NCI-H226 (cell line): ENCODE measurements around the gene KCNJ15.
A peak's percentile ranks its signal among the peaks of the same experiment; 100 is the strongest.

Experiments
- DNase-seq: peaks from one replicate; pipeline ENCODE4 v3.0.0-alpha.2; 2015

The KCNJ15 gene

DNA sequence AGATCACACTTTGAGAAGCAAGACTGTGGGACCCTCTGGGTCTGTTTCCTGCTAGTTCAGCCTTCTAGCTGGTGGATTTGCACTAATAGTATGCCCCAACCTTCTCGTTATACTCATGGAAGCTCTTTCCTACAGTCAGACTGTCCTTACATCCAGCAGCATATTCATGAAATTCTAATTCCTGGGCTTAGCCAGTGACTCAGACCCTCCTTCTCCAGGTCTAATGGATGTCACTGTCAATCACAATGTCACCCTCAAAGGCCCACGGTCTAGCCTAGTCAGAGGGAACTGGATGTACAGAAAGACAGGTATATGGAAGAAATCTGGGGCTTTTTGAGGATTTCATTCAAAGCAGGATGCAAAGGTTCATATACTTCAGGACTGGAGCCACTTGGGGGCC, 72.4 kb downstream of the KCNJ15 start:
- DNase-seq: no peak

DNA sequence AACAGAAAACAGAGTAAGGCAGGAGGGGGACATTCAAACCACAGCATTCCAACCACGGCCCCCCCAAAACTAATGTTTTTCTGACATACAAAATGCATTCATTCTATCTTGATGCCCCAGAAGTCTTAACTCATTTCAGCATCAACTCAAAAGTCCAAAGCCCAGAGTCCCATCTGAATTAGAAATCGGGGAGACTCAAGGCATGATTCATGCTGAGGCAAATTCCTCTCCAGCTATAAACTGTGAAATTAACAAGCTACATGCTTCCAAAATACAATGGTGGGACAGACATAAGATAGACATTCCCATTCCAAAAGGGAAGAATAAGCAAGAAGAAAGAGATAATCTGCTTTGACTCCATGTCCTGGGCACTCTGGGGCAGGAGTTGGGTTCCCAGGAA, 73.9 kb downstream of the KCNJ15 start:
- no peak for DNase-seq

DNA sequence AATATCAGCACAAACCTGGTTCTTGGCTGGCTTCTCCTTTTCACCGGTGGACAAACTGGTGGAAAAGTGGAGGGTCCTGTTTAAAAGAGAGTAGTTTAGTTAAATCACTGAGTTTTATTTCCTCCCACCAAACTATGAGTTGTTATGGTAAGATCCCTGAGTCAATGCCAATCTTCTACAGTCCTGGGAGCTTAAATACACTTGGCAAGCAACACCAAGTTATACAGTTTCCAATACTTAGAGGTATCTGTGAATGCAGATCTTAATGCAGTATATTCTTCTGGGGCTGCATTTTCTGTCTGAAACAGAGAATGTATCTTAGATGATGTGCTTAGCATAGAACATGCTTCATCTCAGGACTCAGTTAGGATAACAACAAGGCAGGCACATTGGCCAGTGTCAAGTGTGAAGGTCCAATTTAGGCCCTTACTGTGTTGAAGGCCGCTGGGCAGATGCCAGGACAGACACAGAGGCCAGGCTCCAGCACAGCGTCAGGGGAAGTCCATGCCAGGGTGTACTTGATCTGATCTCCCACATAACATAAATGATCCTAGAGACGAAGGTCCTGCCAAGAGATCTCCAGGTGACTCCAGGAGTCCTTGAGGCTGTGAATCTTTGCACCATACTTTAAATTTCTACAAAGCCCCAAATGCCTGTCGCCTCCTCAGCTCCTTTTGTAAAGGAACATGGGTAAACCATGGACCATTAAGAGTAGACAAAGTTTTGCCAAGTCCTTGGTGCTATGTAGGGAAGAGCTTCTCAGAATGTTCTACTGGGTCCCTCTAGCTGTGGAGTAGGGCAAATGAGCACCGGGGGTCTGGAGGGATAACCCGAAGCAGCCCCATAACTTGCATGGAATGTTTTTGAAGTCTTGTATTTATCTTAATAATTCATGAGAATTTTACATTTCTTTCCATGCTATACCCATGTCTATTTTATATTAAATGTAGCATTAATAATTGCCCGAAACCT, 76.8 kb downstream of the KCNJ15 start:
- DNase-seq: no peak

DNA sequence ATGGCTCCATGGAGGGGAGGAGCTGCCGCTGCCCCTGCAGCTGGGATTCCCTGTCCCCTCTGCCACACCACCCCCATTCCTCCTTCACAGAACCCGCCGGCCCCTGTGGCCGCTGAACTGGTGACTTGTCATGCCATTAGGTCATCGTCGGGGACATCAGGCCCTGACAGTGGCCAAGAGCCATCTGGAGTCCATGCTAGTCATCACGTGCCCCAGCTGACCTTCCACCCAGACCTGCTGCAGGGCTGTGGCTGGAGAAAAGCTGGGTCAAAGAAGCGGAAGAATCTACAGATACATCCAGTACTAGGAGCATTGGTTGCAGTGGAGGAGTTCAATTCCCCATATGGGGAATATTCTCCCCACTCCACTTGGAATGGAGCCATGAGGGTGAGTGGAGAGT, 78.1 kb downstream of the KCNJ15 start:
- no peak for DNase-seq

DNA sequence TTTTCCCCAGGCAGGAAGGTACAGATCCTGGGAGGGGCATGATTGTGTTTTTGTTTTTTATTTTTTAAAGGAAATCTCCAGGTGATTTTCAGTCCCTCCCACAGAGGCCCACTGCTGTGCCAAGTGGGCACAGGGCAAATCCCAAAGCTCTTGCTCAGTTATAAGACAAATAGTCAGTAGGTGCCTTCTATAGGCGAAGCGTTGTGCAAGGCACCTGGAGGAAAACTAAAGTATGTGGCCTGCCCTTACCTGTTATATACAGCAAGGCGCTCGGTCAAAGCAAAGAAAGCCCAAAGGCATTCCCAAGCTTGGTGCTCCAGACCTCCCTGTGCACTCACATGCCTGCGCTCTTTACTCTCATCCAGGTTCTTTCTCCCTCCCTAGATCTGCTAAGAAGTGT, 81.0 kb downstream of the KCNJ15 start:
- no peak for DNase-seq

DNA sequence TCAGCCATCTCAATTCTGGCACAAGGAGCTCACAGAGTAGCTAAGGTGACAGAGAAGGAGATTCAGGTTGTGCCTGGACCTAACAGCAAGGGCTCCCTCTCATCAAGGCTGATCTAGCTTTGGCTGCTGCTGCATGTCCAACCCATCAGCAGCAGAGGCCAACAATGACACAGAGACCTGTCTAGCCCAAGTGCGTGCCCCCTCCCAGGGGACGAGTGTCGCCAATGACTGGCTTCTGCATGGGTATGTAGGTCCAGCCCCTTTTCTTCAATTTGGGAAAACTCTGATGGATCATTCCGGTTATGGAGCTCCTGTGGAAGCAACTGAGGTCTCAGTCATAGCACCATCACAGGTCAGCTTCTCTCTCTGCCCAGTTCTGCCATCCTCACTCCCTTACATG, 83.3 kb downstream of the KCNJ15 start:
- no peak for DNase-seq

DNA sequence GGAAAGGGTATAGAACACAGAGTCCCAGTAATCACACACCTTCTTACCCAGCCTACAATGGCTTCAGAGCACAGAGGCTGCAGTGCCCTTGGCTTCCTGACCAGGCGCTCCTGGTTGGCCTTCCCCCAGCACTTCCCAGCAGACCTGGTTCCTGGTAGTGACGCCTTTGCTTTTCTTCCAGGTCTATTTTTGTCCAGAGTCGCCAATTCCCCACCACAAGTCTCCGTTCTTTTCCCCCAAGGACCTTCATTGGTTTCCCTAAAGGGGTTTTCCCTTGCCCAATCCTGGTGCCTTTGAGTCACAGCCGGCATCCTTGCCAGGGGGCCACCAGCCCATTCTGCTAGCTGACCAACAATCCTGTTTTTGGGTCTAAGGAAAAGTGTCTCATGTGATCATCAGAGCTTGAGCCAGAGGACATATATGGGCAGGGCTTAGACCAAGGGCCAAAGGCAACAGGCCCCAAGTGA, 84.8 kb downstream of the KCNJ15 start:
- no peak for DNase-seq

DNA sequence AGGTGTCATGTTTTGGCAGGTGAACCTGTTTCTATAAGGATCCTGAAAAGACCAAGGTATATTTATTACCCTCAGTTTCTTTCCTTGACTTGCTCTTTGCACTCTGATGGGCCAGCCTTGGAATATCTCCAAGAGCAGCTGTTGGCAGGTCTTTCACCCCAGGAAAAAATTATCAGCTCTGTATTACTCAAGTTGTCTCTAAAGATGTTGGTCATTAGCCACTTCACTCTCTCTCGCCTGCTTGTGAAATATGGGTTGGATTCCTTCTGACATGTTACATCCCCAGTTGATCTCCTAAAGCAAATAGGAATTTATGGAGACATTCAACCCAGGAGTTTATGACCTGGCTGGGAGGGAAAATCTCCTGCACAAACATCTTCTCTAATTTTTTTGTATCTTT, 85.9 kb downstream of the KCNJ15 start:
- no peak for DNase-seq

DNA sequence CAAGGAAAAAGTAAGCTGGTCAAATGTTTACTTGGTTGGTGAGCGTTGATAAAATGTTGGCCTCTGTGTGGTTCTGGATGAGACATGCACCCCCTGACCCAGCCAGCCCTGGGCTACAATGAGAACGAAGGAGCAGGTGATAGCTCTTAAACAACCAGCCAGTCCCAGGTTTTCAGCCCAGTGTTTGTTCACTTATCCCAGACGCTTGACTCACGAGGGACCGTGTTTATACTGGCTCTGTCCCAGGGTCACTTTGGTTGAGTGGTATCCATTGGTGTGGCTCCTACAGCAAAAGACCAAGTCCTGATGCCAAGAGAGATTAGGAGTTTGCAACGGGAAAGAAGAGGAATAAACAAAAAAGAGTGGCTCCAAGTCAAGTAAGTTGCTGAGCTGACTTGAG, 86.9 kb downstream of the KCNJ15 start:
- DNase-seq: no peak

DNA sequence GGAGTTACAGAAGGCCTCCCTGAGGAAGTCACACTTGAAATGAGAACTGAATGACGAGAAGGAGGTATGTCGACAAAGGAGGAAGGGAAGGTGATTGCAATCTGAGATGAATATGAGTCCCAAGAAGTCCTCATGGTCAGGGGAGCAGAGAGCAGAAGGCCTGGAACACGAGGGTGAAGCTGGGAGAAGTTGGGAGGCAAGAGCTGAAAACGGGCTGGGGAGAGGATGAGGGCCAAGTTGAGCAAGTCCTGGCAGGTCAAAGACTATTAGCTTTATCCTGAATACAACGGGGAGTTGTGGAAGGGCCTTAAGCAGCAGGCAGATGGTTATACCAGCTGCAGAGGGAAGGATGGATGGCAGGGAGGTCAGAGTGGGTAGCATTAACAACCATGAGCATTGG, 89.5 kb downstream of the KCNJ15 start:
- DNase-seq: no peak

DNA sequence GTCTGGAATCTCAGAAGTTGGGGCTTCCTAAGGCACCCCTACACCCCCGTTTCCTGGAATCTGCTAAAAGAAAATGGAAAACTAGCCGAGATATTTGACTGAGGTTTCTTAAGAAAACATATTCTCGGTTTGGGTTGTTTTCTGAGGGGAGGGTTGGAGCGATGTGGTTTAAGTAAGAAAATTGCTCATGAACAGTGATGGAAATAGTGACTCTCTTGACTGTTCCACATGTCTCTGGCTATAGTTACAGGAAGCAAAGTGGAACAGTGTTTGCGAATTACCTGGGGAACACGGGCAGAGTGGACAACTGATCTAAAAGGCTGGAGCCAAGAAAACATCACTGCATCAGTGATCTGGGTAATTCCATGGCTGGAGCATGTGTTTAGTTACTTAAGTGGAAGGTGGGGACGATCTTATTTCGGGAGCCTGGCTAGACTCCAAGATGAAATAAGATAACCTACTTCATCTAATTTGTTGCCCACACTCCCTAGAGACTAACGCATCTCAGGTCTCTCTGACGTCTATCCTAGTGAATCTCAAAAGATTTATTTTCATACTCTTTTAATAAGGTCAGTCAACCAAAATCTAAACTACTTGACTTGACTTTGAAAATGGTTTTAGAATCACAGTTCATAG, 92.4 kb downstream of the KCNJ15 start:
- DNase-seq: no peak

DNA sequence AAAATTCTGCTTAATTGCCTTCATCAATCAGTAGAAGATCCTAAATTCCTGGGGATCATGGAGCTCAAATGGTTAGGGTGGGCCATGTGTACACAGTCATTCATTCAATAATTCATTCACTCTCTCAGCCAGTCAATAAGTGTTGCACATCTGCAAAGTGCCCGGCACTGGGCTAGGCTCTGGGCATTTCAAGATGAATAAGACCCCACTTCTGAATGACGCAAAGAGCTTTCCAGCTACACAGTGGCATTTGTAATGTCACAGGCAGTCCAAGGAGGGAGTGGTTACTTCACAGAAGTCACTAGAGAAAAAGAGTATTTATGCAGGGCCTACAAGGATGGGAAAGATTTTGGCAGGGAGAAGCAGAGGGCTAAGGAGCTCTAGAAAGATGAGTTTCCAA, 93.2 kb downstream of the KCNJ15 start:
- DNase-seq: no peak

DNA sequence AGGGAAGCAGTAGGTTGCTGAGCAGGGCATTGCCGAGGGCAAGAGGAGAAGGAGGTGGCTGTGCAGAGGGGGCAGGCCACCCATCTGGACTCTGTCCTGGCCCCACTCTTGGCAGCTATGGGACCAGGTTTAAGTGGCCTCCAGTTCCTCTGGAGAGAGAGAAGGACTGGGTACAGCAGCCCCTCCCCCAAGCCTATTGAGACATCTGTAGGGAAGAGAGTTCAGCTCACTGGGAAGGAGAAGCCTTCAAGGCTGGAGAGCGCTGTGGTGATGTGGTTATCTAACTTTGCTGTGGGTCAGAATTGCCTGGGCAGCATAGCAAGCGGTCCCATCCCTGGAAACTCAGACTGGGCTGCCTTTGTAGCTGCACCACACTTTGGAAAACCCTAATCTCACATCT, 93.9 kb downstream of the KCNJ15 start:
- DNase-seq: no peak

DNA sequence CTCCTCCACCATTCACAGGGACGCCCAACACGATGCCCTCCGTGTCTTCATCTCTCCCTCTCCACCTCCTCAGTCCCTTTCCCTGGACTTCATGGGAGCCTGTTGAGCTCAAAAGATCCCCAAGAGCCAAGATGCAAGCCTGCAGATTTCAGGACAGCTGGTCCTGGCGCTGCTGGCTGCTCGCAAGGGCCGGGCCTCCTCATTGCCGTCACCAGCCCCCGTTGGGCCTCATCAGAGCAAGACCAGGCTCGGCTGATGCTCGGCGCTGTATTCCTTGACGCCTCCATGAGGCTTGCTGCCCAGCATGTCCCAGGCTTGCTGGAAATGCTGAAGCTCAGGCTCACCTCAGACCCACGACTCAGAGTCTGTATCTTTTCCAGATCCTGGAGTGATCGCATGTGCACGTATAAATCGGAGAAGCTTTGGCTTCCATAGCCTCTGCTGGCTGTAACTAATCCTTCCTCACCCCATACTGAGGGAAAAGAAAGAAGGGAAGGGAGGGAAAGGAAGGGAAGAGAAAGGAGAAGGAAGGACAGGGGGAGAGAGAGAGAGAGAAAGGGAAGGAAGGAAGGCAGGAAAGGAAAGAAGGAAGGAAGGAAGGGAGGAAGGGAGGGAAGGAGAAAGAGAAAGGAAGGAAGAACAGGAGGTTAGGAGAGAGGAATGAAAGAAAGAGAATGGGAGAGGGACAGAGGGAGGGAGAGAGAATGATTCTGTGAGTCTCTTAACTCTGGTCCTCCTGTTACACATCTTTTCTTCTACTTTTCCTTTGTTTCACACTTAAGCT, 94.6 kb downstream of the KCNJ15 start:
- DNase-seq: no peak

DNA sequence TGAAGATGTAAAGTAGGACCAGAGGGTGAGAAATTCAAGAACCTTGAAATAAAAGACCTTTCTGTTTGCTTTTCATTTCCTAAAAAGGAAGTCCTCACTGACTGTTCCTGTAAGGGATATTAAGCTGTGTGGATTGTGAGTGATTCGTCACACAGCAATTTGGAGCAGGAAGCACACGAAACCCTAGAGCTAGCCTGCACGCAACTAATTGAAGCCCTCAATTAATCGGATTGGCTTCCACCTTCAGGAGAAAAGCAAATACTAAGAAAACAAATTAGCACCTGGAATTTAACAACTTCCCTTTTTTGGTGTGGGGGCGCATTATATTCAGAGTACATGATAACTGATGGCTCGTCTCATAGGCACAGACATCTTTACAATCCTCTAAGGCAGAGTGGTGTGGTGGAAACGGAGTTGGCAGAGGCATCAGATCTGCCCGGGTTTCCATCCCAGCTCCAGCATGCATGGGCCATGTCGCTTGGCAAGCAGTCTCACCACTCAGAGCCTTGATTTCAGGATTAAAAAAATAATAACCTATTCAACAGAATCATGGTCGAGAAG, 95.2 kb downstream of the KCNJ15 start:
- peak; percentile 33 for DNase-seq

DNA sequence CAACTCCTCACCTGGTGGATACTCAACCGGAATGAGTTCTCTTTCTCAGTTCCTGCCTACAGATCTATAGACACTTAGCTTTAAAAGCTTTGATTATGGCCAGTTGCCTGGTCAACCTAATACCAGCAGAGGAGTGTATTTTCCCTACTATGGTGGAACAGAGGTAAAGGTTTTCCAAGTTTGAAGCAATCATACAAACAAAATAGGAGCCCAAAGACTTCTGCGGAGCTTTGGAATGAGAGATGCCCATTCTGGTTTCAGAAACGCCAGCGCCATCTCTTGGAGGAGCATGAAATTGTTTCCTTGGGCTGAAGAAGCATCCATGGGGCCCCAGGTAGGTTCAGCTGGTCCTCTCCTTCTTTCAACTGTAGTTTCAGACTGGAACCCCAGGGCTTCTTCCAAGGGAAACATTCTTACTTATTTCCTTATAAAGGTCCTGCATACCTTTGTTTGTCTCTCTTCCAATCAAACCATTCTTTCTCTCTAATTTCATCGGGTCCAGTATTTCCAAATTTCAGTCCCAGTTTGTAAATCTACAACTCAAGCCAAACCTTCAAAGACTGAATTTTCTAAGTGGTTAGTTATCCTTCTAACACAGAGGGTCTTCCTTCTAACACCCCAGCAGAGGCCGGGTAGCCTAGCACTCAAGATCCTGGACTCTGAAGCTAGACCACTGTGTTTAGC, 95.9 kb downstream of the KCNJ15 start:
- peak; percentile 28 for DNase-seq

DNA sequence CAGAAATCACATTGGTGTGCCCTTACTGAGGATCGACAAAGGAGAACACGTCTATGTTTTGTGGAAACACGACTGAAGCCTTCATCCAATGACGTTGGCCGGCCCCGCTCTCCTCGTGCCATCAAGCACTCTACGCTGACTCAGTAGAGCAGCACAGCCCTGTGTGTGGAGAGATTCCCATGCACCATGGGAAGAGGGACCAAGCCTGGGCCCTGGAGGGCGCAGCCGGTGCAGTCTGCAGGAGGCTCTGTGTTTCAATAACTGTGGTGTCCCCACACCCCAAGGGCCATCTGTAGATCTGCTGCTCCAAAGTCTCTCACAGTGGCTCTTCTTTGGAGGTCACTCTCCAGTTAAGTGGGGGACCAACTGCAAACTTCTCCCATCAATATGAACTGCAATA, 97.4 kb downstream of the KCNJ15 start:
- DNase-seq: no peak

DNA sequence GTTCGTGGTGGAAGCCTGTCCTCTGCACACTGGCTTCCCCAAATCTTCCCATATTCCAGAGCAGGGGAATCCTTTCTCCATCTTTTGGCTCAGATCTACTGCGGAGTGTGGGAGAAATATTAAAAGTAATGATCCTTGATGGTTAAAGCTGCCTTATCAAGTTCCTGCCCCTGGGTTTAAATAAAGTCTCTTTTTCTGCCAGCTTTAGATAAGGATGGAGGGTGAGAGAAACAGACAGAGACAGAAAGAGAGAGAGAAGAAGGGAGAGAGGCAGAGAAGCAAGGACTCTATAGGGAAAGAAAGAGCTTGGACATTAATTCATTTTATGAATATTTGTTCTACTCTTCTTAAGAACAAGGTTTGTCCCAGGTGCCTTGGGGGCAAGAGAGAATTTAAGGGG, 98.0 kb downstream of the KCNJ15 start:
- no peak for DNase-seq

DNA sequence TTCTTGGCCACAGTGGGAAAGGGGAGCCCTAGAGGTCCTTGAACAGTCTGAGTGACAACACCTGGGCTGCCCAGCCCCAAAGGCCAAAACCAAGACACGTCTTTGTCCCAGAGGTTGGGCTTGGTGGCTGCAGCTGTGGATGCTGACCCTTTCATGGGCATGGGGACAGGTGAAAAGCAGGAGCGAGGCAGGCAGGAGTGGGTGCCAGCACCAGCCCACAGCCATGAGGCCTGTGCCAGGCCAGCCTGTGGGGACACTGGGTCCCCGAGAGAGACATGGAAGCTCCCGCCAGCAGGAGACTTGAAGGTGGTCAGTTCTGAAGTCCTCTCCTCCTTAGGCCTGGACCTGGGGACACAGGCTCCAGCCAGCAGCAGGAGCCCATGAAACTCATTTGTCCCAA, 98.6 kb downstream of the KCNJ15 start:
- DNase-seq: no peak

DNA sequence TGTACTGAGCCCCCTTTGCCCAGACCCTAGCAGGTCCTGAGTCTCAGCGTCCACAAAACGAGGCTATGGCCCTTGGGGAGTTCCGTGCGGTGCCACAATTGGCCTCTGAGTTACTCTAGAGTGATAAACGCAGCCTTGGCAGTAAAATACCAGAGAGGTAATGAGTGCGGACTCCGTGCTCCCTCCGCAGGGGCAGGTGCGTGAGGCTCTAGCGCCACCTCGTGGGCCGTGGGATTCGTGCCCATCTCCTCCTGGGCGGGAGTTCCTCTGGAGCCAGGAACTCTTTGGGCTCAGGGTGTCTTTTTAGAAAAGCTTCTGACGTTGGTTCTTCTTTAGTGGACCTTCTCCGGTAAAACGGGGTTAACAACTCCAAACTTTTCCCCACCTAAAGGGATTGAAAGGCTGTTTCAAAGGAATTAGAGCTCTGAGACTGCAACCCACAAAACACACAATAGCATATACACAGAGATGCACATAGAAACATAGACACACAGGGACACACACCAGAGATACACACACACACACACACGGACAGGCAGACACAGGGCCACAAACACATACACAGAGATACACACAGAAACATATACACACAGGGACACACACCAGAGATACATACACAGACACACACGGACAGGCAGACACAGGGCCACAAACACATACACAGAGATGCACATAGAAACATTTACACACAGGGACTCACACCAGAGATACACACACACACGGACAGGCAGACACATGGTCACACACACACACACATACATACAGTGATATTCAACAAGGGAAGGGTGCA, 99.4 kb downstream of the KCNJ15 start:
- peak; percentile 59 for DNase-seq
